ENCODE results near the gene CLTB.
"Not testable (repeated sequence)": the region's sequence is repeated elsewhere in the genome, so short reads cannot be mapped to it uniquely, and the experiment has no call there.

Gene CLTB

GRCh38 chr5:176415952-176416924 is at the start of gene CLTB:
CLTB (minus strand) TSS chr5:176416539; CDS start chr5:176416363, 176 bp downstream.
- peak; percentile 48 for DNase-seq

- no peak for DNase-seq
Observed at GRCh38 chr5:176463113-176463764, 46.9 kb upstream of the CLTB start.

GRCh38 chr5:176461349-176461748 is 45.0 kb upstream of the CLTB start:
- DNase-seq, result no peak

GRCh38 chr5:176458904-176459561 is 42.7 kb upstream of the CLTB start:
- DNase-seq, result no peak

GRCh38 chr5:176454724-176455394 is 38.5 kb upstream of the CLTB start:
- no peak for DNase-seq

- DNase-seq, result no peak
Observed at GRCh38 chr5:176450077-176450476, 33.7 kb upstream of the CLTB start.

GRCh38 chr5:176447978-176448608 is 31.8 kb upstream of the CLTB start, which contains the start of gene FAF2:
FAF2 (plus strand) TSS chr5:176448385; CDS start chr5:176448408, 23 bp downstream.
- peak; percentile 81 for DNase-seq

- no peak for DNase-seq
Observed at GRCh38 chr5:176447591-176447977, 31.2 kb upstream of the CLTB start.

- no peak for DNase-seq
Observed at GRCh38 chr5:176446884-176447590, 30.7 kb upstream of the CLTB start.

- DNase-seq, result no peak
Observed at GRCh38 chr5:176446028-176446665, 29.8 kb upstream of the CLTB start.

- no peak for DNase-seq
Observed at GRCh38 chr5:176444742-176445141, 28.4 kb upstream of the CLTB start.

- DNase-seq, result not testable (repeated sequence)
Observed at GRCh38 chr5:176442911-176443310, 26.6 kb upstream of the CLTB start.

GRCh38 chr5:176441921-176442323 is 25.6 kb upstream of the CLTB start:
- no peak for DNase-seq

- no peak for DNase-seq
Observed at GRCh38 chr5:176440927-176441706, 24.8 kb upstream of the CLTB start.

GRCh38 chr5:176438959-176439757 is 22.8 kb upstream of the CLTB start:
- DNase-seq, result no peak

- no peak for DNase-seq
Observed at GRCh38 chr5:176436656-176437055, 20.3 kb upstream of the CLTB start.

- DNase-seq, result no peak
Observed at GRCh38 chr5:176432707-176433106, 16.4 kb upstream of the CLTB start.

- DNase-seq, result no peak
Observed at GRCh38 chr5:176429972-176430371, 13.6 kb upstream of the CLTB start.

GRCh38 chr5:176427971-176428370 is 11.6 kb upstream of the CLTB start:
- DNase-seq, result no peak

All from DMS153 (cell line).